Skeletal muscle cell (primary cell): ENCODE results near the gene SEMA3A.
A peak's percentile ranks its signal among the peaks of the same experiment; 100 is the strongest.
"Not testable (repeated sequence)": the region's sequence is repeated elsewhere in the genome, so short reads cannot be mapped to it uniquely, and the experiment has no call there.

Experiments
- DNase-seq: peaks from one replicate; pipeline ENCODE4 v3.0.0-alpha.2; 2010; ENCODE audit warnings: low read depth
- H3K4me3 ChIP-seq: 2 replicates; pipeline ENCODE4 v1.5.1; 2011; ENCODE audit warnings: low read depth, mild to moderate bottlenecking, control low read depth, low read length, moderate library complexity

The SEMA3A gene

GRCh38 chr7:84083846-84084245 is 110.7 kb downstream of the SEMA3A start:
- no peak for DNase-seq
- no peak overlapping the region for H3K4me3 ChIP-seq

DNA sequence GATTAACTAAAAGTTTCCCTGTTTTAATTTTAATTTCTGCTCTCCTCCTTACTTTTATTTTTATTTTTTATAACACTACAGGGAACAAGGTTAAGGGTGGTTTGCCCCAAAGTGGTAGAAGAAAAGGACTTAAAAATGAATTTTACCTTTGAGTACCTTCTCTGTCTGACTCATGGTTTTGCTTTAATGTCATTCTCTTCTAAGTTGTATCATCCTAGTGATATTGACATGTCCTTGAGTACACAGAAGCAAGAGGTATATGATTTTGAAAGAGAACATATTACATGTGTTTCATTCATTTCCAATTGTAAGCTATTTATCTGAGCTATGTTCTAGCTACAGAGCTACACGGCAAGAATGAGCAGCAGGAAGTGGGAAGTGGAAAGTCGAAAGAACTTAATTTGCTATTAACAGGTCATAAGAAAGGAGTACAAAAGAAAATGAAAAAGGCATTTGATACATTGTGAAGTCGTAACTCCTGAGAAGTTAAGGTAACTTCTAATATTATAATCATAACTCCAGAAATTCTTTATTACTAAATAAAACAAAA is 112.5 kb downstream of the SEMA3A start:
- no peak overlapping the region for H3K4me3 ChIP-seq
- DNase-seq, result no peak

DNA sequence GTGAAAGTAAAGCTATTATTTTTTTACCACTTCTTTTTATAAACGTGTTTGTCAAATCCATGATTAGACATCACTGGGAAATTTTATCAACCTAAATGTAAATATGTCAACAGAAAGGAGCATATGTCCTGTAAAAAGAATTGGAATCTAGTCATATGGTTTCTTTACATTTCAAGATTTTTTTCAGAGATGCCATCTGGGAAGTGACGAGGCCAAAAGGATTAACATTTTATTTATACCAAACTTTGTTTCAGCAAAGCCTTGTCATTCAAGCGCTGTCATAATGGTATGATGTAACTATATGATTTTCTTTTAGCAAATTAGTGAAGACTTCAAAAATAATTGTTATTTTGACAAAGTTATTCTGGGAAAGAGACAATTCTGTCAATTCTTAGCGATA is 117.3 kb downstream of the SEMA3A start:
- no peak for DNase-seq
- H3K4me3 ChIP-seq, result no peak overlapping the region

GRCh38 chr7:84076219-84076618 is 118.4 kb downstream of the SEMA3A start:
- no peak for DNase-seq
- no peak overlapping the region for H3K4me3 ChIP-seq

GRCh38 chr7:84073186-84073875 is 121.3 kb downstream of the SEMA3A start:
- peak; percentile 31 for DNase-seq
- no peak overlapping the region for H3K4me3 ChIP-seq

DNA sequence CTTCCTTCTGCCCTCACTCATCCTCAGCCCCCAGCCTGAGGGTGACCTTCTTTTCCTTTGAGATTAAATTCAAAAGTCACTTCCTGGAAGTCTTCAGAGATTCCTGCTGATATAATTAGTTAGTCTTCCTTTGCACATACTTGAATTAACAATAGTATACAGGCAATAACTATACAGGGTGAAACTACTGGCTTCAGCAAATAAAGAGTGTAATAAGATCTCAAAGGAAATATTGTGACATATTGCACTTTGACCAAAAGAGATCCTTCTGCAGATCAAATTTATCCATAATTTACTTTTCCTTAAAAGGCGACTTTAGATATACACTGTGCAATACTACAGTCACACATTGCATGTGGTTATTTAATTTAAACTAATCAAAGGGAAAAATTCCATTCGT is 123.8 kb downstream of the SEMA3A start:
- no peak for DNase-seq

DNA sequence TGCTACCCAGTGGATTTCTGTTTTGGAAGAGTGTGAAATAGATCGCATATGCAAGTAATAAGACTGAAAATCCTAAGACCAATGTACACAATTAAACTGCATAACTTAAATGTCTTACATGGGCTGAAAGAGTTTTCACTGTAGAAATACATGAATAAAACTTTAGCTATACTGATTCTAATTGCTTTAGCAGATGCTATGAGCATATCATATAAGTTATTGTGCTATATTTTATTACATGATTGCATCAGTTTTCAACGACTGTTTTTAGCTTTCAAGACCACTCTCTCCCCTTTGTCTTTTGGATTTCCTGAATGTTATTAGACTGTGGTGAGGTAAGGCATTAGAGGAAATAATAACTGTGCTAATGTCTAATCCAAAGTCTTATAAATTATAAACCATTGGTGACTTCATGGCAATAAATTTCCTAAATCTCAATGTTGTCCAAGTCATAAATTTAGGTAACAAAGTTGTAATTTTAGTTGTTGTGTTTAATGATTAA is 124.5 kb downstream of the SEMA3A start:
- DNase-seq, result no peak
- no peak overlapping the region for H3K4me3 ChIP-seq

More for the DNA sequence above, 123.8 kb downstream of the SEMA3A start:
- H3K4me3 ChIP-seq, result no peak overlapping the region

DNA sequence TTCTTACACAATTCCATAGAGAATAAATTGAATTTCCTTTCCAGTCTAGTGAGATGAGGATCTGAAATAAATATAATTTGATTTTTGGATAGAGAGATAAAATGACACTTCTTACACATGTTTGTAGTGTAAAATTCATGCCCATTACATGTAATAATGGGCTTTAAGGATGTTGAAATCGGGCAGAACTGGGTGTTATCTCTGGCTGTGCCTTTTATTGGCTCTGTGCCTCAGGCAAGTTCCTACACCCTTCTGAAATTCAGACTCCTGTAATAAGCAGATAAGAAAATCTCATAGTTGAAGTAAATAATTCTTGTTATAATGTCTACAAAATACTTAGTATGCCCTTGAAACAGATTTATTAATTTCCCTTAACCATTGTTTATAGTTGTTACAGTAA is 125.6 kb downstream of the SEMA3A start:
- no peak overlapping the region for H3K4me3 ChIP-seq
- DNase-seq, result no peak

GRCh38 chr7:84062489-84062901 is 132.1 kb downstream of the SEMA3A start:
- not testable (repeated sequence) for DNase-seq, H3K4me3 ChIP-seq

DNA sequence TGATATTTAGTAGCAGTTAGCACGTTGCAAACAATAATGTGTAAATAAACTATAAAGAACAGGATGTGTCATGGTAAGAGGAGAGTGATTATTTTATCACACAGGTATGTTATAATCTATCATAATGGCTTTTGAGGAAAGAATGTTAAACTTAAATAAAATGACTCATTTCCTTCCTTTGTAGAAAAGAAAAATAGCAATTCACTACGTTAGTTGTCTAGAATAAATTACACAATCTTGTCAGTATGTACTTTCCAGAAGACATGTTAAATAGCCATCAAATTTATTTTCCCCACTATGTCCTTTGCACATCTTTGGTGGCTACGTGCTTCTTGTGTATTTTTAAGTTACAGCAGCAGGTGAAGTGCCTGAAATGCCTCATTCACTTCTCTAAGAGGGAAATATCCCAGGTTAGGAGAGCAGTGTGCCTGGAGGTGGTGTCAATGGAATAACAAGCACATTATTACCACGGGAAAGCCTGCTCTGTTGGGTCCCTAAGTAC is 133.8 kb downstream of the SEMA3A start:
- no peak overlapping the region for H3K4me3 ChIP-seq

DNA sequence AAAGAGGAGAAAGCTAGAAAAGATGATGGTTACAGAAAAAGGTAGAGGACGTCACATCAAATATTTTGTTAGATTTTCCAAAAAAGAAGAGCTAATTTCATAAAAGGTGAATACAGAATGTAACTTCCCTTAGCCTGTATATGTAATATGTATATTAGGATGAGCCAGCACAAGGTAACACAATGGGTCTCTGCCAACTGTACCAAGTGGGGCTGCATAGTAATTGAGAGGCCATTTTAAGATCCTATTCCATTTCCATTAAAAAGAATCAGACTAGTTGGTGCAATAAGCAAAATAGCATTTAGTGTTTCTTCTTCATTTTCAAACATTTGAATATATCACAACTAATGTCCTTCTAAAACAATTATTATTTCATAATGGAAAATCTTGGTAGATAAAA is 134.6 kb downstream of the SEMA3A start:
- no peak for DNase-seq
- H3K4me3 ChIP-seq, result no peak overlapping the region

More for the DNA sequence above, 133.8 kb downstream of the SEMA3A start:
- no peak for DNase-seq

- no peak overlapping the region for H3K4me3 ChIP-seq
- no peak for DNase-seq
Measured at GRCh38 chr7:84058311-84059076, 136.1 kb downstream of the SEMA3A start.

DNA sequence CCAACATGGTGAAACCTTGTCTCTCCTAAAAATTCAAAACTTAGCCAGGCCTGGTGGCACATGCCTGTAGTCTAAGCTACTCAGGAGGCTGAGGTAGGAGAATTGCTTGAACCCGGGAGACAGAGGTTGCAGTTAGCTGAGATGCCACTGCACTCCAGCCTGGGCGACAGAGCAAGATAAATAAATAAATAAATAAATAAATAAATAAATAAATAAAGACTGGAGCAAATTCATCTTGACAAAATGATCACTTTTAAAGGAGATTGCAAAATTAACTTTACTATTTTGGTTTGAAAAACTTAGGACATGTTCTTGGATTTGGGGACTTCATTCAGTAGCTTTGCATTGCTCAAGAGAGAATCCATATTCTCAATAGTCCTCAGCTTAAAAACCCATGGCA is 137.0 kb downstream of the SEMA3A start:
- no peak for DNase-seq
- H3K4me3 ChIP-seq, result no peak overlapping the region

DNA sequence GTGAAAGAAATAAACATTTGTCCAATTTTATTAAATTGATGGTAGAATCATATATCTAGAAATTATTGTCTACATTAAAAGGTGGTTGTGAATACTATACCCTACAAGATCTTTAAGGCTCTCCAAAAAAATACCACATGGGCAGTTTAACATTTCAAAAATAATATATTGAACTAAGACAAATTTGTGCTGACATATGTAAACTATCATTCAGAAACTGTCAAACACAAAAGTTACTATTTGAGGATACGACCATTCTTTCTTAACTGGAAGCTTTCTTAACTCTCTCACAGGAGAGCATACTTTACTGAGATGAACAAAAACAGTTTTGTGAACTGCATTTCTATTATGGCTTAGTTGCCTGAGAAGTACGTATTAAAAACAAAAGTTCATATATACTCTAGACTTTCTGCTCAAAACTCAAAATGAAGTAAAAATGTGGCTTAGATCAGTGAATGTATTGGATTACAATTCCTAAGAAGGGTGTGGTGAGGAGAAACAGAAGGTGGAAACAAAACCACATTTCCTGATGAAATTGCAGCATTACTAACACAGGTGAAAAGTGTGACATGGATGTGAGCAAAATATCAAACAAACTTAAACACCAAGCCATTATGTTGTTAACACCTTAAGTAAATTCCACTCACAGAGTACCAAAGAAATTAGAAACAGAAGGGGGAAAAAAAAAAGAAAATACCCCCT is 138.5 kb downstream of the SEMA3A start:
- DNase-seq, result no peak
- H3K4me3 ChIP-seq, result no peak overlapping the region

DNA sequence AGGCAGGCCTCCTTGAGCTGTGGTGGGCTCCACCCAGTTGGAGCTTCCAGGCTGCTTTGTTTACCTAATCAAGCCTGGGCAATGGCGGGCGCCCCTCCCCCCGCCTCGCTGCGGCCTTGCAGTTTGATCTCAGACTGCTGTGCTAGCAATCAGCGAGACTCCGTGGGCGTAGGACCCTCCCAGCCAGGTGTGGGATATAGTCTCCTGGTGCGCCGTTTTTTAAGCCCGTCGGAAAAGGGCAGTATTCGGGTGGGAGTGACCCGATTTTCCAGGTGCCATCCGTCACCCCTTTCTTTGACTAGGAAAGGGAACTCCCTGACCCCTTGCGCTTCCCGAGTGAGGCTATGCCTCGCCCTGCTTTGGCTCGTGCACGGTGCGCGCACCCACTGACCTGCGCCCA is 139.4 kb downstream of the SEMA3A start:
- not testable (repeated sequence) for DNase-seq, H3K4me3 ChIP-seq

DNA sequence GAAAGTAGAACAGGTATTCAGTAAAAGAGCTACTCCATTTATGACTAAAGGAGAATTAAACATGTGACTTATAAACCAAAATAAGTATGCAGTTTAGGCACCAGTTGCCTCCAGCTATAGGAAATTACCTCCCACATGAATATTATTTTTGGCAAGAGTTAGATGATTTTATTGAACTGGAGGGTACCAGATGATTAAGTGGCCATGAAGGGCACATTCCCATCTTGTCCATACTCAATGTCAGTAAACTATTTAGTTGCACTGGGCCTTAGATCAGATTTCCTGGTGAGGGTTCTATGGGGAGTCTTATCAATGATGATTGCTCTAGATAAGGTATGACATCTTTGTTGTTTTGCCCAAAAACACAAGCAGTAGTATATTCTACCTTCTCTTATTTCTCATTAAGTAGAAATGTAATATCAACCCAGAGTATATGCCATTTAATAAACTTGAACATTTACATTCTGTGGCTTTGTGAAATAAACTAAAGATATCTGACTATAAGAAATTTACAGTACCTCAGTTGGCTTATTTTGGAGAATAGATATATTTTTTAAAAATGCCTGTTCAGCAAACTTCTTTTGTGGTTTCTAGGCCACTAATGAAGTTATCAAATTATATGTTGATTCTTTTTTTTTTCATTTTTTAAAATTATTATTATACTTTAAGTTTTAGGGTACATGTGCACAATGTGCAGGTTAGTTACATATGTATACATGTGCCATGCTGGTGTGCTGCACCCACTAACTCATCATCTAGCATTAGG is 145.3 kb downstream of the SEMA3A start:
- no peak for DNase-seq
- no peak overlapping the region for H3K4me3 ChIP-seq

GRCh38 chr7:84047085-84047484 is 147.5 kb downstream of the SEMA3A start:
- H3K4me3 ChIP-seq, result no peak overlapping the region
- no peak for DNase-seq

GRCh38 chr7:84044834-84045233 is 149.8 kb downstream of the SEMA3A start:
- H3K4me3 ChIP-seq, result no peak overlapping the region
- no peak for DNase-seq

- DNase-seq, result no peak
- no peak overlapping the region for H3K4me3 ChIP-seq
Measured at GRCh38 chr7:84043661-84044191, 150.9 kb downstream of the SEMA3A start.
